ENCODE data around the gene TUFT1.
A peak's percentile ranks its signal among the peaks of the same experiment; 100 is the strongest.

Gene TUFT1

DNA sequence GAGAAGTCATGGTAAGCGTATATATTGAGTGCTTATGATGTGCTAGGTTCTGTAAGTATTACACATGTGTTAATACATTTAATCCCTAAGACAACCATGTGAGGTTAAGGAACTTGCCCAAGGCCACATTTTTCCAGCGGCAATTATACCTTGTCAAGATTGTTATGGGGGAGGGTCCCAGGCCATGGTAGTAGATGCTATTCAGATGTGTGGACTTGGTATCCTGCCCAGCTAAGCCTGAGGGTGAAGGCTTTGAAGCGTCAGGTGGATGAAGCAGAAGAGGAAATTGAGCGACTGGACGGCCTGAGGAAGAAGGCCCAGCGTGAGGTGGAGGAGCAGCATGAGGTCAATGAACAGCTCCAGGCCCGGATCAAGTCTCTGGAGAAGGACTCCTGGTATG, 3.6 kb upstream of the TUFT1 start:
- H3K4me3 ChIP-seq (ENCODE audit: insufficient read depth, low read depth, low read length) = no peak overlapping the region
- no peaks in the 10 kb centered on the region for H3K9me3 ChIP-seq (ENCODE audit: control insufficient read depth, low read length)
- no peaks in the 10 kb centered on the region for H3K27me3 ChIP-seq (ENCODE audit: control insufficient read depth, insufficient read depth, low read length, poor library complexity, severe bottlenecking)
- H3K4me1 ChIP-seq (ENCODE audit: control insufficient read depth, insufficient read depth, low read length) = peaks cover 10% of the 10 kb centered on the region
- H3K27ac ChIP-seq (ENCODE audit: insufficient read depth, low read depth, low read length, poor library complexity, severe bottlenecking) = no peak overlapping the region
- 88 to 94% methylated on average over 7 of the region's 7 CpGs for WGBS, 2 experiments
- H3K36me3 ChIP-seq (ENCODE audit: control insufficient read depth, insufficient read depth, low read length) = no peaks in the 10 kb centered on the region

GRCh38 chr1:151537112-151537511, 3.0 kb upstream of the TUFT1 start:
- Histone ChIP-seq H3K27ac (ENCODE audit: insufficient read depth, low read depth, low read length, poor library complexity, severe bottlenecking) (no peak overlapping the region), H3K4me3 (ENCODE audit: insufficient read depth, low read depth, low read length) (no peak overlapping the region), H3K36me3 (ENCODE audit: control insufficient read depth, insufficient read depth, low read length) (no peaks in the 10 kb centered on the region), H3K4me1 (ENCODE audit: control insufficient read depth, insufficient read depth, low read length) (peaks cover 14% of the 10 kb centered on the region), H3K27me3 (ENCODE audit: control insufficient read depth, insufficient read depth, low read length, poor library complexity, severe bottlenecking) (no peaks in the 10 kb centered on the region), H3K9me3 (ENCODE audit: control insufficient read depth, low read length) (no peaks in the 10 kb centered on the region)
- whole genome bisulfite sequencing, 2 experiments = 90 to 91% methylated on average over 9 of the region's 9 CpGs

- Histone ChIP-seq H3K9me3 (ENCODE audit: control insufficient read depth, low read length) (no peaks in the 10 kb centered on the region), H3K27ac (ENCODE audit: insufficient read depth, low read depth, low read length, poor library complexity, severe bottlenecking) (no peak overlapping the region), H3K27me3 (ENCODE audit: control insufficient read depth, insufficient read depth, low read length, poor library complexity, severe bottlenecking) (no peaks in the 10 kb centered on the region), H3K36me3 (ENCODE audit: control insufficient read depth, insufficient read depth, low read length) (no peaks in the 10 kb centered on the region), H3K4me3 (ENCODE audit: insufficient read depth, low read depth, low read length) (peak overlapping the region; percentile 68), H3K4me1 (ENCODE audit: control insufficient read depth, insufficient read depth, low read length) (peaks cover 14% of the 10 kb centered on the region)
- 62% methylated on average over 7 of the region's 7 CpGs for WGBS, 2 experiments
Observed at GRCh38 chr1:151539321-151540020, 638 bp upstream of the TUFT1 start.

DNA sequence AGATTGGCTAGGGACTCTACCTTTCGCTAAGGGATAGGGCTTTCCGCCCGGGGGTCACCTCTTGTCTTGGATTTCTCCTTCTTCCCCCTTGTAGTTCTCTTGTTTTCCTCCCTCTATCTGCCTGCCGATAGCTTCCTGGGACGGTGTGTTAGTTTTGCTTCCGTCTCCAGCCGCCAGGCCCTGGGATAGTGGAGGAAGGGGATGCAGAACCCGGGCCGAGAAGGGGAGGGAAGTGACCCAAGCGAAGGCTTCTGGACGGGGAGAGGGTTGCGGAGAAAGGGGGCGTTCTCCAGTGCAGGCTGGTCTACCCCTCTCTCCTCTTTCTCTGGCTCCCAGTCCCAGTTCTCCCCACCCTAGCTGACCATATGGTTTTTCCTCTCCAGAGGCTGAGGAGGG, 871 bp downstream of the TUFT1 start:
- Histone ChIP-seq H3K4me1 (ENCODE audit: control insufficient read depth, insufficient read depth, low read length) (peaks cover 14% of the 10 kb centered on the region), H3K36me3 (ENCODE audit: control insufficient read depth, insufficient read depth, low read length) (no peaks in the 10 kb centered on the region), H3K27me3 (ENCODE audit: control insufficient read depth, insufficient read depth, low read length, poor library complexity, severe bottlenecking) (no peaks in the 10 kb centered on the region), H3K27ac (ENCODE audit: insufficient read depth, low read depth, low read length, poor library complexity, severe bottlenecking) (no peak overlapping the region), H3K9me3 (ENCODE audit: control insufficient read depth, low read length) (no peaks in the 10 kb centered on the region), H3K4me3 (ENCODE audit: insufficient read depth, low read depth, low read length) (peak overlapping the region; percentile 68)
- WGBS, 2 experiments = 0 to 1% methylated on average over 13 of the region's 13 CpGs

DNA sequence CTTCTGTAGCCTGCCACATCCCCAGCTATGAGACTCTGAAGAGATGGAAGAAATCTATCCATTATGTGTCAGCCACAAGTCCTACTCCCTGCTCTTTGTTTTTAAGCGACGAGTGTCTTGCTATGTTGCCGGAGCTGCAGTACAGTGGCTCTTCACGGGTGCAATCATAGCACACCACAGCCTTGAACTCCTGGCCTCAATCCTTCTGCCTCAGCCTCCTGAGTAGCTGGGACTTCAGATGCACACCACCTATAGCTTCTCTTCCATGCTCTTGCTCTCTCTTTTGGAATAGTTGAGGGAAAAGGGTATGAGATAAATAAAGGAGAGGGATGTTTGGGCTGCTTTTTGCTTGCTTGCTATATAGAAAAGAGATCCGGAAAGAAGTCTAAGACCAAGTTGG, 1.6 kb downstream of the TUFT1 start:
- peaks cover 14% of the 10 kb centered on the region for H3K4me1 ChIP-seq (ENCODE audit: control insufficient read depth, insufficient read depth, low read length)
- WGBS, 2 experiments = 77 to 80% methylated on average over 5 of the region's 5 CpGs

GRCh38 chr1:151542710-151543129, 2.6 kb downstream of the TUFT1 start:
- Histone ChIP-seq H3K27ac (ENCODE audit: insufficient read depth, low read depth, low read length, poor library complexity, severe bottlenecking) (no peak overlapping the region), H3K4me3 (ENCODE audit: insufficient read depth, low read depth, low read length) (no peak overlapping the region), H3K4me1 (ENCODE audit: control insufficient read depth, insufficient read depth, low read length) (peaks cover 23% of the 10 kb centered on the region)

More for the DNA sequence above, 1.6 kb downstream of the TUFT1 start:
- Histone ChIP-seq H3K36me3 (ENCODE audit: control insufficient read depth, insufficient read depth, low read length) (no peaks in the 10 kb centered on the region), H3K27ac (ENCODE audit: insufficient read depth, low read depth, low read length, poor library complexity, severe bottlenecking) (no peak overlapping the region), H3K4me3 (ENCODE audit: insufficient read depth, low read depth, low read length) (peak overlapping the region; percentile 68), H3K27me3 (ENCODE audit: control insufficient read depth, insufficient read depth, low read length, poor library complexity, severe bottlenecking) (no peaks in the 10 kb centered on the region), H3K9me3 (ENCODE audit: control insufficient read depth, low read length) (no peaks in the 10 kb centered on the region)

DNA sequence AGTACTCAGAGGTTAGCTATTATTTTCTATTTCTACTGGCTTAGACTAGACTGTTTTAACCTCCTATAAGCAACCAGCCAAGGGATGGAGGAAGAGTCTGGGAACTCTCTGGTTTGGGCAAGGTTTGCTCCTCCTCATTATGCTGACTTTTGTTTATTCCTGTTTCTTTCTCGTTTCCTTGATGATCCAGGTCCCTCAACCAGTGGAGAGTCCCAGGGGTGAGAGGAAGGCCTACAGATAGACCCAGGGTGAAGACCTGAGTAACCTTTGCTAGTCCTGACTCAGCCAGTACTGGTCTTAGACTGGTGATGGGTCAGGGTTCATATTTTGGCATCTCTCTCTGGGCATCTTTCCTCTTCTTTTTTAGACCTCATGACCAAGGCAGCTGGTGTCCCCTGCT, 5.4 kb downstream of the TUFT1 start:
- no peak overlapping the region for H3K27ac ChIP-seq (ENCODE audit: insufficient read depth, low read depth, low read length, poor library complexity, severe bottlenecking)
- no peaks in the 10 kb centered on the region for H3K36me3 ChIP-seq (ENCODE audit: control insufficient read depth, insufficient read depth, low read length)
- no peaks in the 10 kb centered on the region for H3K9me3 ChIP-seq (ENCODE audit: control insufficient read depth, low read length)
- no peak overlapping the region for H3K4me3 ChIP-seq (ENCODE audit: insufficient read depth, low read depth, low read length)
- WGBS, 2 experiments = 86 to 97% methylated on average over 1 of the region's 1 CpG
- no peaks in the 10 kb centered on the region for H3K27me3 ChIP-seq (ENCODE audit: control insufficient read depth, insufficient read depth, low read length, poor library complexity, severe bottlenecking)
- H3K4me1 ChIP-seq (ENCODE audit: control insufficient read depth, insufficient read depth, low read length) = peaks cover 21% of the 10 kb centered on the region

More at GRCh38 chr1:151542710-151543129, 2.6 kb downstream of the TUFT1 start:
- no peaks in the 10 kb centered on the region for H3K9me3 ChIP-seq (ENCODE audit: control insufficient read depth, low read length)
- 88 to 93% methylated on average over 3 of the region's 3 CpGs for WGBS, 2 experiments
- H3K27me3 ChIP-seq (ENCODE audit: control insufficient read depth, insufficient read depth, low read length, poor library complexity, severe bottlenecking) = no peaks in the 10 kb centered on the region
- no peaks in the 10 kb centered on the region for H3K36me3 ChIP-seq (ENCODE audit: control insufficient read depth, insufficient read depth, low read length)

- peaks cover 18% of the 10 kb centered on the region for H3K4me1 ChIP-seq (ENCODE audit: control insufficient read depth, insufficient read depth, low read length)
- no peaks in the 10 kb centered on the region for H3K36me3 ChIP-seq (ENCODE audit: control insufficient read depth, insufficient read depth, low read length)
- peak overlapping the region; percentile 86 for H3K27ac ChIP-seq (ENCODE audit: insufficient read depth, low read depth, low read length, poor library complexity, severe bottlenecking)
- H3K27me3 ChIP-seq (ENCODE audit: control insufficient read depth, insufficient read depth, low read length, poor library complexity, severe bottlenecking) = no peaks in the 10 kb centered on the region
- H3K9me3 ChIP-seq (ENCODE audit: control insufficient read depth, low read length) = no peaks in the 10 kb centered on the region
- 94 to 97% methylated on average over 3 to 4 of the region's 4 CpGs for WGBS, 2 experiments
- H3K4me3 ChIP-seq (ENCODE audit: insufficient read depth, low read depth, low read length) = no peak overlapping the region
Observed at GRCh38 chr1:151546011-151546925, 6.2 kb downstream of the TUFT1 start.

- no peaks in the 10 kb centered on the region for H3K27me3 ChIP-seq (ENCODE audit: control insufficient read depth, insufficient read depth, low read length, poor library complexity, severe bottlenecking)
- no peak overlapping the region for H3K4me3 ChIP-seq (ENCODE audit: insufficient read depth, low read depth, low read length)
- 58 to 62% methylated on average over 7 of the region's 7 CpGs for WGBS, 2 experiments
- H3K27ac ChIP-seq (ENCODE audit: insufficient read depth, low read depth, low read length, poor library complexity, severe bottlenecking) = peak overlapping the region; percentile 86
- peaks cover 12% of the 10 kb centered on the region for H3K4me1 ChIP-seq (ENCODE audit: control insufficient read depth, insufficient read depth, low read length)
- H3K36me3 ChIP-seq (ENCODE audit: control insufficient read depth, insufficient read depth, low read length) = no peaks in the 10 kb centered on the region
- no peaks in the 10 kb centered on the region for H3K9me3 ChIP-seq (ENCODE audit: control insufficient read depth, low read length)
Observed at GRCh38 chr1:151547119-151547899, 7.2 kb downstream of the TUFT1 start.

- peak overlapping the region; percentile 86 for H3K27ac ChIP-seq (ENCODE audit: insufficient read depth, low read depth, low read length, poor library complexity, severe bottlenecking)
- H3K4me3 ChIP-seq (ENCODE audit: insufficient read depth, low read depth, low read length) = no peak overlapping the region
- 80 to 97% methylated on average over 3 of the region's 3 CpGs for WGBS, 2 experiments
- H3K9me3 ChIP-seq (ENCODE audit: control insufficient read depth, low read length) = no peaks in the 10 kb centered on the region
- no peaks in the 10 kb centered on the region for H3K36me3 ChIP-seq (ENCODE audit: control insufficient read depth, insufficient read depth, low read length)
- H3K27me3 ChIP-seq (ENCODE audit: control insufficient read depth, insufficient read depth, low read length, poor library complexity, severe bottlenecking) = no peaks in the 10 kb centered on the region
- peaks cover 12% of the 10 kb centered on the region for H3K4me1 ChIP-seq (ENCODE audit: control insufficient read depth, insufficient read depth, low read length)
Observed at GRCh38 chr1:151547900-151548230, 7.8 kb downstream of the TUFT1 start.

Data from ectodermal cell (in vitro differentiated cells).